HG02588 (cell line): Measurements from ENCODE around the gene SYT3.

Experiments used
- ATAC-seq: cut with Tn5 transposase; IDR thresholded peaks from one replicate; pipeline ENCODE4 v1.9.1; 2021; ENCODE audit warnings: mild to moderate bottlenecking, moderate library complexity; ENCODE audit not compliant: unreplicated experiment

The SYT3 gene

DNA sequence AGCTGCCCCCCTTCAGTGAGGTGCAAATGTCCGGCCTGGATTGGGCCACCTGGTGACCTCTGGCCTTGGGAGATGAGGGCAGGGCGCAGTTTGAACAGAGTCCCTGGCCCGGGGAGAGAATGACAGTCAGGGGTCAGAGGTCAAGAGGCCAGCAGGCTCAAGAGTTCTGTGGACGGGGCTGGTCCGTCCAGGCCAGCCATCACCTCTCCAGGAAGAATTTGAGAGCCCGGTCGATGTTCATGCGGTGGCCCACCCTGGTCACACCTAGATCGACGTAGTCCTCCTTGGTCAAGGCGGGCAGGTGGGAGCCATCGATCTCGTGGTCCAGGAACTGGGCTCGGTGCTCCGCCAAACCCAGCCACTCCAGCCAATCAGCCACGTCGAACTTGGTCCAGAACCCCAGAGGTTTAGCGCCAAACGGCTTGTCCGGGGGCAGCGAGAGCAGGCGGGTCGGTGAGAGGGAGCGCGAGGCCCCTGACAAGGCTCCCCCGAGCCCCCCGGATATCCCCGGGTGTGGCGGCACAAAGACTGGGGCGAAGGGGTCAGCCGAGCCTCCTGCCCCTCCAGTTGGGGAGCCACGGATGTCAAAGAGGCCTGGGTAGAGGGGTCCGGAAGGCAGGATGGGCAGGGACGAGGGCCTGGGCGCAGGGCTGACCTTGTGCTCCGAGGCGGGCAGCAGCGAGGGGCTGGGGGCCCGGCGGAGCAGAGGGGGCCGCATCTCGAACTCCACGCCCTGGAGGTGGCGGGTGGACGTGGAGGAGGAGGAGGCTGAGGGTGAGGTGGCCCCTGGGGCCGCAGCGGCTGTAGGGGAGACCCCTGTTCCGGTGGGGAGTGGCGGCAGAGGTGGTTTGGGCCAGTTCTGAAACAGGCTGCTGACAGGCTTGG is 22.3 kb upstream of the SYT3 start:
- no peak for ATAC-seq

DNA sequence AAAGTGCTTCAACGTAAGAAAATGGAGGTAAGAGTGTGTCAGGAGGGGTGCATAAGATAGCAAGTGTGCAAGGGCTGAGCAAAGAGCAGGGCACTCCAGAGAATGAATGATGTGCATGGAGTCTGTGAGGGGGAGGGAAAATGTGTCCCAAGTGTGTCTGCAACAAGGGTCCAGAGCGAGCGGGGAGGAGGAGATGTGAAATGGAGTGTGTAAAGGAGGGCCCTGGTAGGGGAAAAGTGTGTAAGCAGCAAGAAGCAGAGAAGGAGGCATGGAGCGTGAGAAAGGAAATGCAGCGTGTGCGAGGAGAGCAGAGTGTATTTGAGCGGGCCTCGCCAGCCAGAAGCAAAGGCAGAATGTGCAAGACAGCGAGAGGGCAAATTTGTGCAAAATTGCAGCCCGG is 21.3 kb upstream of the SYT3 start:
- no peak for ATAC-seq

DNA sequence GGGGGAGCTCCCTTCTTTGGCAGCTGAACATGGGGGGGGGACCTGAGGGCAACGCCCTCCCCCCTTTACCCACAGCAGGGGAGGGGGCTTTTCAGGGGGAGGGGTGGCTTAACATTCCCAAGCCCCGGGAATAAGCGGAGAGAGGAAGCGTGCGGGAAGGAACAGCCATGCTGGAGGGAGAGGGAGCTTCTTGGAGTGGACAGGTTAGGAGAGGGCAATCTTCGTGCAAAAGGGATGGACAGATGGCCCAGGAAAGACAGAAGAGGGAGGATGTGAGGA is 20.3 kb upstream of the SYT3 start:
- ATAC-seq: no peak

GRCh38 chr19:50659318-50660087 is 19.8 kb upstream of the SYT3 start:
- no peak for ATAC-seq

DNA sequence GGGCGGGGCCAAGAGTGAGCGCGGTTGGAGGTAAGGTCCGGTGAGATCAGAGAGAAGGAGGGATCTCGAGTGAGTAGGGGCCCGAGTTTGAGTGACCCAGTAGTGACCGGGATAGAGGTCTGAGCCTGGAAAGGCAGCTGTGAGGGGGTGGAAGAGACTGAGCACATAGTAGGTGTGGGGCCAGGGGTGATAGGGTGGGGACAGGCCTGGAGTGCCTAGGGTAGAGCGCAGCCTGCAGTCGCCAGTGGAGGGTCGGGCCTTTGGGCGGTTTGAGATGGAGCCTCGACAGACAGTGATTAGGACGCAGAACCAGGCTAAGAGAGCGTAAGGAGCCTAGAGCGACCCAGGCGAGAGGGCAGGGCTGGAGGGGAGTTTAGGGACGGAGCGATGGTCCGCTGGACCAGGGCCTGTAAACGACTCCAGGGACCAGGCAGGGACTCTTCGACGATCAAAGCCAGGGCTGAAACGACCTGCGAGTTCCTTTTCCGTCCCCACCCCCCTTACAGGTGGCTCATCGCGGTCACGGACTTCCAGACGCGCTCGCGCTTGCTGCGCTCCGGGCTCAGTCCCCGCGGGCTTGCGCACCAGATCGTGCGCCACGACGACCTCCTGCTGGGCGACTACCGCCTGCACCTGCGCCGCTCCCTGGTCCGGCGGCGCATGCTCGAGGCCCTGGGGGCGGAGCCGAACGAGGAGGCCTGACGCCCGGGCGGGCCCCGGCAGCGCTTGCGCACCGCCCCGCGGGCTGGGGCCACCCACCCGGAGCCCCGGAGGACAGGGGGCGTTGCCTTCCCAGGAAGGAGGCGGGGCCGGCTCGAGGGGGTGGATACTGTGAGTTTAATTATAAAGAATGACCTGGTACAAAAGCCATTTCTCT is 19.0 kb upstream of the SYT3 start:
- ATAC-seq: no peak

DNA sequence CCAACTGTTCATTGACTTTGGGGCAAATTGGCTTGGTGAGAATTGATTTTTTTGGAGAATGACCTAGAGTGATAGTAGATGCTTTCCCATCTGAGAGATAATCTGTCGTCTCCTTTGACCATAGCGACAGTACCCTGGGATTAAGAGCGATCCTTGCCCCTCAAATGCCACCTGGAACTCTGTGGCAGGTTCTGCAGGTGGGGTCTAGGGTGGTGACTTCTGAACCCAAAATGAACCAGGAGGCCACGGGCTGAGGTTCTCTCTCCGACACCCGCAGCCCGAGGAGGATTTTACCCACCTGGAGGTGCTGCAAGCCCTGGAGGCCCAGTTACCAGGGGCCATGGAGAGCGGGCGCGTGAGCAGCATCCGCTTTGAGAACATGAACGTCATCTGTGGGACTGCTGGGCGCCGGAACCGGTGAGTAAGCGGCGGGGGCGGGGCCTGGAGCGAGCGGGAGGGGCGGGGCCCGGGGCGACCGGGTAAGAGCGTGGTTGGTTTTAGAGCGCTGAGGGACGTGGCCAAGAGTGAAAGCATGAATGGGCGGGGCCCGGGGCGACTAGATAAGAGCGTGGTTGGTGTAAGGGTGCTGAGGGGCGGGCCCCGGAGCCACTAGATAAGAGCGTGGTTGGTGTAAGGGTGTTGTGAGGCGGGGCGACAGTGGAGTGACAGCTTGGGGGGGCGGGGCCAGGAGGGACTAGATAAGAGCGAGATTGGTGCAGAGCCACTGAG is 18.2 kb upstream of the SYT3 start:
- no peak for ATAC-seq

GRCh38 chr19:50657222-50657669 is 17.6 kb upstream of the SYT3 start:
- ATAC-seq: no peak

- ATAC-seq: no peak
Observed at GRCh38 chr19:50654882-50655281, 15.2 kb upstream of the SYT3 start.

DNA sequence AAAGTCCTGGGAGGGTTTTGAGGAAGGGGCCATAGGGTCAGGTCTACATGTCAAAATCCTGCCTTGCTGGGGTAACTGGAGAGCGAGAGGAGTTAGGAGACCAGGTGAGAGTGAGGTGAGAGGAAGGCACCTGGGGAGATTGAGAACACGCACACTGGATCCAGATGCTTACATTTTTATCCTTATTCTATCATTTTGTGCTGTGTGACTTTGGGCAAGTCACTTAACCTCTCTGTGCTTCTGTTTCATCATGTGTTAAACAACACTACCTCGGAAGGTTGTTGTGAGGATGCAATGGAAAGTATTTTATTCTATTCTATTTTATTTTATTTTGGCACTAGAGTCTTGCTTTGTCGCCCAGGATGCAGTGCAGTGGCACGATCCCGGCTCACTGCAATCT is 13.0 kb upstream of the SYT3 start:
- no peak for ATAC-seq

DNA sequence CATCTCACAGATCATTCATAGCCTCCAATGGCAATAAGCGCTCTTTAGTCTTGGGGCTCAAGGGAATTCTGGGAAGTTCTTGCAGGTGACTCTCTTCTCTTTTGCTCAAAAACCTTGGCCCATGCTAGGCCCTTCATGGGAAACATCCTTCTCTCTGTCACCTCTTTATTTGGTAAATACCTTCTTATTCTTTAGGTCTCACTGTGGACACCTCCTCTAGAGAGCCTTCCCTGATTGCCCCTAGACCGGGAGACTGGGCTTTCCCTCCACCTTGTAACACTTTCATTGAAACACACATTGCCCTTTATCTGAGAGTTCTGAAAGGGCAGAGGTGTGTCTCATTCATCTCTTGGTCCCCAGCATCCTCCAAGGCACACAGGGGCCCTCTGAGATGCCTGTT is 11.5 kb upstream of the SYT3 start:
- ATAC-seq: no peak

- no peak for ATAC-seq
Observed at GRCh38 chr19:50649433-50650391, 10.0 kb upstream of the SYT3 start, which contains the start of gene C19orf81. TSS of gene C19orf81 (plus strand) at chr19:50649445. CDS start at chr19:50649445, 0 bp downstream.

DNA sequence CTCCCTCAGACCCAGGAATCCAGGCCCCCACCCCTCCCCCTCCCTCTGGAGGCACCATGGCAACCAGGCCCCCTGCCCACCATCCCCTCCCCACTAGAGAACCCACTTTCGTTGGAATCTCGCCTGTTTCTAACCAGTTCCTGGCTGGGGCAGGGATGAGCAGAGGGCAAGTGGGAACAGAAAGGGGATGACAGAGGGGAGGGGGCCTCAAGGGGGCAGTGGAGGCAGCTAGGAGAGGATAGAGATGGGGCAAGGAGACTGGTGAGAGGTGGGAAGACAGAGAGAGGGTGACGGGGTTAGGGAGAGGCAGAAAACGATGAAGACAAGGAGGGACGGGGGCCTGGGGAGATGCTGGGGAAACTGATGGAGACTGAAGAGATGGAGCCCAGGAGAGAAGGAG is 9.0 kb upstream of the SYT3 start:
- ATAC-seq: no peak

DNA sequence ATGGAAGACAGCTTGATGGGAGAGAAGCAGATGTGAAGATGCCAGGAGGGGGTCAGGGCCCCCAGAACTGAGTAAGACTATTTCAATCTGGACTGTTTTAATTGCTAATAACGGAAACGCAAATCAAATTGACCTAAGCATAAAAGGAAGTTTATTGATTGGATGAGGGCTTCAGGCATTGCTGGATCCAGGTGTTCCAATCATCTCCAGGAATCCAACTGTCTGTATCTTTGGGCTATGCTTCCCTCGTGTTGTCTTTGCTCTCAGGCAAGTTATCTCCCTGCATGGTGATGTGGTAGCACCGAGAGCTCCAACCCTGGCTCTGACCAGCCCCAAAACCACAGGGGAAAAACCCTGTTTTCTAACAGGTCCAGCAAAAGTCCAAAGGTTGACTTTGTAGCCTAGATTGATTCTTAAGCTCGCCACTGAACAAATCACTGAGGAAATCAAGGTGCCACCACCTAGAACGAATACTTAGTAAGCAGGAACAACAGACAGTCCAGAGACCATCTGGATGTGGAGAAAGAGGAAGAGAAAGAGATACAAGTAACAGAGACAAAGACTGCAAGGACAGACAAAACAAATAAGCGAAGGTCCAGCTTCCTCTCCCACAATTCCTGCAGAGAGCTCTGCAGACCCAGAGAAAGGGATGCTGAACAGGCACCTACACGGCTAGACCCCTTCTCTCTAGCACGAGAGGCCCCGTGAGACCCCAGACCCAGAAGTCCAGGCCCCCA is 8.4 kb upstream of the SYT3 start:
- ATAC-seq: no peak

DNA sequence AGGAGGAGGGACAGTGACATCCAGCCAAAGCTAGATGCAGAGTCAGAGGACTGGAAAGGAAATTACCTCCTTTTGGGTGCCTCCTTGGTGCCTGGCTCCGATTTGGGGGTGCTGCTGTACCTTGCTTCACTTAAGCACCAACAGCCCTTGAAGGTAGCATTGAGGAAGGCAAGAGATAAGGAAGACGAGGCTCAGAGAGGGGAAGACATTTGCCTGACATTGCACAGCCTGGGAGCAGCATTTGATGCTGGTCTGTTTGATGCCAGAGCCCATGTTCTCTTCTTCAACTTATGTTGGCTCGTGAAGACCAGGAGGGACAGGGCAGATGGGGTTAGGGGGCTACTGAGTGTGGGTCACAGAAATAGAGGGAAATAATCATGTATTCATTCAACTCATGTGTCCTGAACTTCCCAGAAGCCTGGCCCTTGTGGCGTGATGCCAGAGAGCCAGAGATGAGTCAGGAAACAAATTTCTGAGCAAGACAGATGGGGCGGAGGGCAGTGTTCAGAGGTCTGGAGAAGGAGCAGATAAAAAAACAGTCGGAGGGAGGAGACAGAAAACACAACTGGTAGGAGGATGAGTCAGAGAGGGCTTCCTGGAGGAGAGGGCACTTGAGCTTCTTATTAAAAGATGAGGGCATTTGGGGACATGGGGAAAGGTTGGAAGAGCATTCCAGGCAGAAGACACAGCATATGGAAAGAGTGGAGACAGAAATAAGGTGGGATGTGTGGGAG is 6.6 kb upstream of the SYT3 start:
- ATAC-seq: no peak

- ATAC-seq: no peak
Observed at GRCh38 chr19:50645107-50645506, 5.4 kb upstream of the SYT3 start.

- ATAC-seq: no peak
Observed at GRCh38 chr19:50644315-50644915, 4.7 kb upstream of the SYT3 start.

GRCh38 chr19:50640368-50640767 is 687 bp upstream of the SYT3 start:
- no peak for ATAC-seq

DNA sequence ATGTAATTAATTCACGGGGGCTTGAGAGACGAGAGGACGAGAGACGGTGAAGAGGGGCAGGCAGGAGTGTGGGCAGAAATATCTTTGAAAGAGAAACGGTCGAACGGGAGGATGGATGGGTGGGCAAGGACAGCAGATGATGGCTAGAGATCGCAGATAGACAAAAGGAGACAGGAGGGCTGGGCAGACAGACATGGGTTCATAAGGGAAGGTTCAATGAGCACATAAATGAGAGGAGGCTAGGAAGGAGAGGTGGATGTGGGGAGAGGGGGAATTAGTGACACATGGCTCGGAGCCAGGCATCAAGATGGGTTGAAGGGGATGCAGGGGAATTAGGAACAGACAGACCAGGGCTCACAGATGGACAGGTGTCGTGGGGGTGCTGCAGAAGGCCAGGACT is 1.1 kb downstream of the SYT3 start:
- ATAC-seq: no peak
